ENCODE measurements around the gene TRIM46. TPM values are rescaled to one million over a fixed set of nuclear protein-coding genes. Genes with fewer than 3 reads are reported as not detected.

Gene TRIM46
- total and polyA plus RNA-seq, 2 of the 13 experiments (the other 11 are each of a cell fraction or from before 2014, with no cell fraction given): 0.04 to 0.09 TPM

- TF ChIP-seq, protein P1, sequence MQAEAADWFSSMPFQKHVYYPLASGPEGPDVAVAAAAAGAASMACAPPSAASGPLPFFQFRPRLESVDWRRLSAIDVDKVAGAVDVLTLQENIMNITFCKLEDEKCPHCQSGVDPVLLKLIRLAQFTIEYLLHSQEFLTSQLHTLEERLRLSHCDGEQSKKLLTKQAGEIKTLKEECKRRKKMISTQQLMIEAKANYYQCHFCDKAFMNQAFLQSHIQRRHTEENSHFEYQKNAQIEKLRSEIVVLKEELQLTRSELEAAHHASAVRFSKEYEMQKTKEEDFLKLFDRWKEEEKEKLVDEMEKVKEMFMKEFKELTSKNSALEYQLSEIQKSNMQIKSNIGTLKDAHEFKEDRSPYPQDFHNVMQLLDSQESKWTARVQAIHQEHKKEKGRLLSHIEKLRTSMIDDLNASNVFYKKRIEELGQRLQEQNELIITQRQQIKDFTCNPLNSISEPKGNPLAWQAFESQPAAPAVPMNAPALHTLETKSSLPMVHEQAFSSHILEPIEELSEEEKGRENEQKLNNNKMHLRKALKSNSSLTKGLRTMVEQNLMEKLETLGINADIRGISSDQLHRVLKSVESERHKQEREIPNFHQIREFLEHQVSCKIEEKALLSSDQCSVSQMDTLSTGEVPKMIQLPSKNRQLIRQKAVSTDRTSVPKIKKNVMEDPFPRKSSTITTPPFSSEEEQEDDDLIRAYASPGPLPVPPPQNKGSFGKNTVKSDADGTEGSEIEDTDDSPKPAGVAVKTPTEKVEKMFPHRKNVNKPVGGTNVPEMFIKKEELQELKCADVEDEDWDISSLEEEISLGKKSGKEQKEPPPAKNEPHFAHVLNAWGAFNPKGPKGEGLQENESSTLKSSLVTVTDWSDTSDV (CRISPR knock-in tag; IDR thresholded peaks at IDR 0.05): no peak; the same call in 1 of the 2 replicates
- TF ChIP-seq ATF2 (CRISPR knock-in tag; IDR thresholded peaks at IDR 0.05): peak; percentile 82
- peak; percentile 85 for TF ChIP-seq GFI1 (CRISPR knock-in tag; IDR thresholded peaks at IDR 0.05; ENCODE audit: borderline replicate concordance)
- TF ChIP-seq, protein P2, sequence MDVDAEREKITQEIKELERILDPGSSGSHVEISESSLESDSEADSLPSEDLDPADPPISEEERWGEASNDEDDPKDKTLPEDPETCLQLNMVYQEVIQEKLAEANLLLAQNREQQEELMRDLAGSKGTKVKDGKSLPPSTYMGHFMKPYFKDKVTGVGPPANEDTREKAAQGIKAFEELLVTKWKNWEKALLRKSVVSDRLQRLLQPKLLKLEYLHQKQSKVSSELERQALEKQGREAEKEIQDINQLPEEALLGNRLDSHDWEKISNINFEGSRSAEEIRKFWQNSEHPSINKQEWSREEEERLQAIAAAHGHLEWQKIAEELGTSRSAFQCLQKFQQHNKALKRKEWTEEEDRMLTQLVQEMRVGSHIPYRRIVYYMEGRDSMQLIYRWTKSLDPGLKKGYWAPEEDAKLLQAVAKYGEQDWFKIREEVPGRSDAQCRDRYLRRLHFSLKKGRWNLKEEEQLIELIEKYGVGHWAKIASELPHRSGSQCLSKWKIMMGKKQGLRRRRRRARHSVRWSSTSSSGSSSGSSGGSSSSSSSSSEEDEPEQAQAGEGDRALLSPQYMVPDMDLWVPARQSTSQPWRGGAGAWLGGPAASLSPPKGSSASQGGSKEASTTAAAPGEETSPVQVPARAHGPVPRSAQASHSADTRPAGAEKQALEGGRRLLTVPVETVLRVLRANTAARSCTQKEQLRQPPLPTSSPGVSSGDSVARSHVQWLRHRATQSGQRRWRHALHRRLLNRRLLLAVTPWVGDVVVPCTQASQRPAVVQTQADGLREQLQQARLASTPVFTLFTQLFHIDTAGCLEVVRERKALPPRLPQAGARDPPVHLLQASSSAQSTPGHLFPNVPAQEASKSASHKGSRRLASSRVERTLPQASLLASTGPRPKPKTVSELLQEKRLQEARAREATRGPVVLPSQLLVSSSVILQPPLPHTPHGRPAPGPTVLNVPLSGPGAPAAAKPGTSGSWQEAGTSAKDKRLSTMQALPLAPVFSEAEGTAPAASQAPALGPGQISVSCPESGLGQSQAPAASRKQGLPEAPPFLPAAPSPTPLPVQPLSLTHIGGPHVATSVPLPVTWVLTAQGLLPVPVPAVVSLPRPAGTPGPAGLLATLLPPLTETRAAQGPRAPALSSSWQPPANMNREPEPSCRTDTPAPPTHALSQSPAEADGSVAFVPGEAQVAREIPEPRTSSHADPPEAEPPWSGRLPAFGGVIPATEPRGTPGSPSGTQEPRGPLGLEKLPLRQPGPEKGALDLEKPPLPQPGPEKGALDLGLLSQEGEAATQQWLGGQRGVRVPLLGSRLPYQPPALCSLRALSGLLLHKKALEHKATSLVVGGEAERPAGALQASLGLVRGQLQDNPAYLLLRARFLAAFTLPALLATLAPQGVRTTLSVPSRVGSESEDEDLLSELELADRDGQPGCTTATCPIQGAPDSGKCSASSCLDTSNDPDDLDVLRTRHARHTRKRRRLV (CRISPR knock-in tag; IDR thresholded peaks at IDR 0.05): peak; percentile 85; the same call in 1 of the 2 replicates
- peak; percentile 98 for TF ChIP-seq ZNF746 (CRISPR knock-in tag; IDR thresholded peaks at IDR 0.05)
- TF ChIP-seq, protein P3, sequence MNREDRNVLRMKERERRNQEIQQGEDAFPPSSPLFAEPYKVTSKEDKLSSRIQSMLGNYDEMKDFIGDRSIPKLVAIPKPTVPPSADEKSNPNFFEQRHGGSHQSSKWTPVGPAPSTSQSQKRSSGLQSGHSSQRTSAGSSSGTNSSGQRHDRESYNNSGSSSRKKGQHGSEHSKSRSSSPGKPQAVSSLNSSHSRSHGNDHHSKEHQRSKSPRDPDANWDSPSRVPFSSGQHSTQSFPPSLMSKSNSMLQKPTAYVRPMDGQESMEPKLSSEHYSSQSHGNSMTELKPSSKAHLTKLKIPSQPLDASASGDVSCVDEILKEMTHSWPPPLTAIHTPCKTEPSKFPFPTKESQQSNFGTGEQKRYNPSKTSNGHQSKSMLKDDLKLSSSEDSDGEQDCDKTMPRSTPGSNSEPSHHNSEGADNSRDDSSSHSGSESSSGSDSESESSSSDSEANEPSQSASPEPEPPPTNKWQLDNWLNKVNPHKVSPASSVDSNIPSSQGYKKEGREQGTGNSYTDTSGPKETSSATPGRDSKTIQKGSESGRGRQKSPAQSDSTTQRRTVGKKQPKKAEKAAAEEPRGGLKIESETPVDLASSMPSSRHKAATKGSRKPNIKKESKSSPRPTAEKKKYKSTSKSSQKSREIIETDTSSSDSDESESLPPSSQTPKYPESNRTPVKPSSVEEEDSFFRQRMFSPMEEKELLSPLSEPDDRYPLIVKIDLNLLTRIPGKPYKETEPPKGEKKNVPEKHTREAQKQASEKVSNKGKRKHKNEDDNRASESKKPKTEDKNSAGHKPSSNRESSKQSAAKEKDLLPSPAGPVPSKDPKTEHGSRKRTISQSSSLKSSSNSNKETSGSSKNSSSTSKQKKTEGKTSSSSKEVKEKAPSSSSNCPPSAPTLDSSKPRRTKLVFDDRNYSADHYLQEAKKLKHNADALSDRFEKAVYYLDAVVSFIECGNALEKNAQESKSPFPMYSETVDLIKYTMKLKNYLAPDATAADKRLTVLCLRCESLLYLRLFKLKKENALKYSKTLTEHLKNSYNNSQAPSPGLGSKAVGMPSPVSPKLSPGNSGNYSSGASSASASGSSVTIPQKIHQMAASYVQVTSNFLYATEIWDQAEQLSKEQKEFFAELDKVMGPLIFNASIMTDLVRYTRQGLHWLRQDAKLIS (CRISPR knock-in tag; IDR thresholded peaks at IDR 0.05): no peak
- peak; percentile 89 for TF ChIP-seq ZNF20 (CRISPR knock-in tag; IDR thresholded peaks at IDR 0.05)
- TF ChIP-seq, protein P4, sequence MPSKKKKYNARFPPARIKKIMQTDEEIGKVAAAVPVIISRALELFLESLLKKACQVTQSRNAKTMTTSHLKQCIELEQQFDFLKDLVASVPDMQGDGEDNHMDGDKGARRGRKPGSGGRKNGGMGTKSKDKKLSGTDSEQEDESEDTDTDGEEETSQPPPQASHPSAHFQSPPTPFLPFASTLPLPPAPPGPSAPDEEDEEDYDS (CRISPR knock-in tag; IDR thresholded peaks at IDR 0.05): peak; percentile 70
- TF ChIP-seq SNAPC2 (CRISPR knock-in tag; IDR thresholded peaks at IDR 0.05): peak; percentile 93
- 0 out of 2 replicates have a peak, but pooled peaks have one; percentile 74 for TF ChIP-seq ZNF33A (CRISPR knock-in tag; IDR thresholded peaks at IDR 0.05; ENCODE audit: borderline replicate concordance)
- TF ChIP-seq, protein P5, sequence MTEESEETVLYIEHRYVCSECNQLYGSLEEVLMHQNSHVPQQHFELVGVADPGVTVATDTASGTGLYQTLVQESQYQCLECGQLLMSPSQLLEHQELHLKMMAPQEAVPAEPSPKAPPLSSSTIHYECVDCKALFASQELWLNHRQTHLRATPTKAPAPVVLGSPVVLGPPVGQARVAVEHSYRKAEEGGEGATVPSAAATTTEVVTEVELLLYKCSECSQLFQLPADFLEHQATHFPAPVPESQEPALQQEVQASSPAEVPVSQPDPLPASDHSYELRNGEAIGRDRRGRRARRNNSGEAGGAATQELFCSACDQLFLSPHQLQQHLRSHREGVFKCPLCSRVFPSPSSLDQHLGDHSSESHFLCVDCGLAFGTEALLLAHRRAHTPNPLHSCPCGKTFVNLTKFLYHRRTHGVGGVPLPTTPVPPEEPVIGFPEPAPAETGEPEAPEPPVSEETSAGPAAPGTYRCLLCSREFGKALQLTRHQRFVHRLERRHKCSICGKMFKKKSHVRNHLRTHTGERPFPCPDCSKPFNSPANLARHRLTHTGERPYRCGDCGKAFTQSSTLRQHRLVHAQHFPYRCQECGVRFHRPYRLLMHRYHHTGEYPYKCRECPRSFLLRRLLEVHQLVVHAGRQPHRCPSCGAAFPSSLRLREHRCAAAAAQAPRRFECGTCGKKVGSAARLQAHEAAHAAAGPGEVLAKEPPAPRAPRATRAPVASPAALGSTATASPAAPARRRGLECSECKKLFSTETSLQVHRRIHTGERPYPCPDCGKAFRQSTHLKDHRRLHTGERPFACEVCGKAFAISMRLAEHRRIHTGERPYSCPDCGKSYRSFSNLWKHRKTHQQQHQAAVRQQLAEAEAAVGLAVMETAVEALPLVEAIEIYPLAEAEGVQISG (CRISPR knock-in tag; IDR thresholded peaks at IDR 0.05): peak; percentile 90
Measured at GRCh38 chr1:155125946-155126555, 47.6 kb upstream of the TRIM46 start (continued).
